GM19023 (cell line): ENCODE data around the gene KCNJ1.

Source experiments
- ATAC-seq: cut with Tn5 transposase; IDR thresholded peaks from one replicate; pipeline ENCODE4 v1.9.1; 2021; ENCODE audit warnings: mild to moderate bottlenecking, moderate library complexity; ENCODE audit not compliant: unreplicated experiment

The KCNJ1 gene

GRCh38 chr11:128790196-128790595, 76.9 kb downstream of the KCNJ1 start:
- ATAC-seq, result no peak

- ATAC-seq, result no peak
These were observed 77.5 kb downstream of the KCNJ1 start for GRCh38 chr11:128789497-128790150.
